GM12891 (cell line): ENCODE data around the gene ARPC4.
A peak's percentile ranks its signal among the peaks of the same experiment; 100 is the strongest.

Experiments
- DNase-seq: peaks from one replicate; pipeline ENCODE4 v3.0.0; 2011; ENCODE audit warnings: low spot score; ENCODE audit not compliant: insufficient read length
- FAIRE-seq: peaks from 2 replicates; lab custom pipeline; 2011; peaks lifted over from hg19 to GRCh38; lab: Jason Lieb, UNC
- PAX5 ChIP-seq: IDR thresholded peaks from 2 replicates; pipeline ENCODE4 v1.6.1; 2011; ENCODE audit warnings: low read length, moderate library complexity, mild to moderate bottlenecking; ENCODE audit not compliant: insufficient read depth, severe bottlenecking
- POLR2A ChIP-seq: IDR thresholded peaks from 2 replicates; pipeline ENCODE4 v1.6.1; 2011; ENCODE audit warnings: low read depth, low read length, control low read depth
- POLR2AphosphoS5 ChIP-seq: IDR thresholded peaks from 2 replicates; pipeline ENCODE4 v1.6.1; 2011; ENCODE audit warnings: low read depth, low read length, control low read depth
- POU2F2 ChIP-seq: IDR thresholded peaks from 2 replicates; pipeline ENCODE4 v1.6.1; 2011; ENCODE audit warnings: low read depth, mild to moderate bottlenecking, control low read depth, low read length, moderate library complexity
- SPI1 ChIP-seq: IDR thresholded peaks from 2 replicates; pipeline ENCODE4 v1.6.1; 2011; ENCODE audit warnings: low read depth, low read length, control low read depth
- TAF1 ChIP-seq: IDR thresholded peaks from 2 replicates; pipeline ENCODE4 v1.6.1; 2011; ENCODE audit warnings: low read depth, low read length, control low read depth

ARPC4 gene

GRCh38 chr3:9786825-9787669, 5.8 kb upstream of the ARPC4 start:
- DNase-seq: no peak
- no peak for FAIRE-seq
- no peak for TF ChIP-seq POU2F2
- TF ChIP-seq PAX5: no peak
- TF ChIP-seq POLR2A: no peak
- no peak for TF ChIP-seq POLR2AphosphoS5
- TF ChIP-seq TAF1: no peak
- TF ChIP-seq SPI1: no peak

- FAIRE-seq: no peak
Observed at GRCh38 chr3:9787714-9788113, 5.2 kb upstream of the ARPC4 start.

GRCh38 chr3:9791127-9791526, 1.8 kb upstream of the ARPC4 start:
- FAIRE-seq: no peak
- TF ChIP-seq TAF1: no peak
- TF ChIP-seq POLR2A: no peak
- DNase-seq: no peak

More at GRCh38 chr3:9787714-9788113, 5.2 kb upstream of the ARPC4 start:
- TF ChIP-seq POLR2AphosphoS5: no peak
- no peak for TF ChIP-seq TAF1
- no peak for TF ChIP-seq SPI1
- TF ChIP-seq POU2F2: no peak
- TF ChIP-seq PAX5: no peak
- TF ChIP-seq POLR2A: no peak
- DNase-seq: no peak

- TF ChIP-seq PAX5 (no peak), TAF1 (no peak), POLR2AphosphoS5 (no peak), POLR2A (peak; percentile 9), SPI1 (no peak)
- DNase-seq (no peak), FAIRE-seq (no peak)
Observed at GRCh38 chr3:9791790-9792404, 985 bp upstream of the ARPC4 start.

- TF ChIP-seq SPI1 (no peak), POLR2AphosphoS5 (peak; percentile 76), POLR2A (peak; percentile 88), TAF1 (no peak; the same call in 1 of the 2 replicates)
- DNase-seq: no peak
- peak; percentile 35 for FAIRE-seq
Observed at GRCh38 chr3:9793161-9793781, 389 bp downstream of the ARPC4 start.

- TF ChIP-seq POU2F2 (no peak), PAX5 (no peak), POLR2A (0 out of 2 replicates have a peak, but pooled peaks have one; percentile 20), POLR2AphosphoS5 (no peak), TAF1 (no peak), SPI1 (no peak)
- no peak for FAIRE-seq
Observed at GRCh38 chr3:9794400-9794799, 1.5 kb downstream of the ARPC4 start.

GRCh38 chr3:9795207-9795606, 2.3 kb downstream of the ARPC4 start:
- TF ChIP-seq TAF1 (no peak), POLR2AphosphoS5 (no peak), SPI1 (peak; percentile 81)
- FAIRE-seq (no peak), DNase-seq (no peak)

More at GRCh38 chr3:9794400-9794799, 1.5 kb downstream of the ARPC4 start:
- DNase-seq: no peak

- no peak for DNase-seq
- FAIRE-seq: no peak
- TF ChIP-seq POU2F2 (no peak), TAF1 (no peak), POLR2AphosphoS5 (no peak), POLR2A (no peak), SPI1 (no peak), PAX5 (no peak)
Observed at GRCh38 chr3:9797196-9797945, 4.5 kb downstream of the ARPC4 start.

- TF ChIP-seq SPI1 (no peak), TAF1 (no peak), POU2F2 (no peak), POLR2A (no peak), PAX5 (no peak), POLR2AphosphoS5 (no peak)
- FAIRE-seq (no peak), DNase-seq (no peak)
Observed at GRCh38 chr3:9800529-9800928, 7.6 kb downstream of the ARPC4 start.
